Retinal pigment epithelial cell (primary cell): ENCODE results near the gene OPCML.

Source experiments
- DNase-seq: peaks from one replicate; pipeline ENCODE4 v3.0.0-alpha.2; 2010; ENCODE audit warnings: low read depth
- H3K4me3 ChIP-seq: 2 replicates; pipeline ENCODE4 v1.5.1; 2011; ENCODE audit warnings: mild to moderate bottlenecking, low read length, control low read depth, moderate library complexity
- TF ChIP-seq, protein P1 (sequence below): conservative IDR thresholded peaks from 2 replicates; pipeline ENCODE4 v1.5.1; 2011; ENCODE audit warnings: low read depth, low read length, control low read depth, inconsistent platforms

OPCML gene

DNA sequence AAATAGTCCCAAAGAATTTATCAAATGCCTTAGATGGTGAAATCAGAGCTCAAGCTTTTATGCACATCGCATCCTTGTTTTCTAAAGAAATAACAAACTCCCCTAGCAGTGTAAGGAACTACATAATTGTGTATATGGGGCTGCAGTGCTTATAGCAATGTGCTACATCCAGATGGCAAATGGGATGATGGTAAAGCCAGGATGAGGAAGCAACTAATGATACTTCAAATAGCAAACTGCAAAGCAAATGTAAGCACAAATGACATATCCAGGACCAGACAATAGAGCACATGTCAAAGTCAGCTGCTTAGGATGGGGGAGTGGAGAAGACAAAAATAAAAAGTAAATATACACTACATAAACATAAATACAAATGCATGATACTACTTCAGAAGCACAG, 425.9 kb downstream of the OPCML start:
- no peak for DNase-seq
- TF ChIP-seq, protein P1, sequence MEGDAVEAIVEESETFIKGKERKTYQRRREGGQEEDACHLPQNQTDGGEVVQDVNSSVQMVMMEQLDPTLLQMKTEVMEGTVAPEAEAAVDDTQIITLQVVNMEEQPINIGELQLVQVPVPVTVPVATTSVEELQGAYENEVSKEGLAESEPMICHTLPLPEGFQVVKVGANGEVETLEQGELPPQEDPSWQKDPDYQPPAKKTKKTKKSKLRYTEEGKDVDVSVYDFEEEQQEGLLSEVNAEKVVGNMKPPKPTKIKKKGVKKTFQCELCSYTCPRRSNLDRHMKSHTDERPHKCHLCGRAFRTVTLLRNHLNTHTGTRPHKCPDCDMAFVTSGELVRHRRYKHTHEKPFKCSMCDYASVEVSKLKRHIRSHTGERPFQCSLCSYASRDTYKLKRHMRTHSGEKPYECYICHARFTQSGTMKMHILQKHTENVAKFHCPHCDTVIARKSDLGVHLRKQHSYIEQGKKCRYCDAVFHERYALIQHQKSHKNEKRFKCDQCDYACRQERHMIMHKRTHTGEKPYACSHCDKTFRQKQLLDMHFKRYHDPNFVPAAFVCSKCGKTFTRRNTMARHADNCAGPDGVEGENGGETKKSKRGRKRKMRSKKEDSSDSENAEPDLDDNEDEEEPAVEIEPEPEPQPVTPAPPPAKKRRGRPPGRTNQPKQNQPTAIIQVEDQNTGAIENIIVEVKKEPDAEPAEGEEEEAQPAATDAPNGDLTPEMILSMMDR, result no peak

DNA sequence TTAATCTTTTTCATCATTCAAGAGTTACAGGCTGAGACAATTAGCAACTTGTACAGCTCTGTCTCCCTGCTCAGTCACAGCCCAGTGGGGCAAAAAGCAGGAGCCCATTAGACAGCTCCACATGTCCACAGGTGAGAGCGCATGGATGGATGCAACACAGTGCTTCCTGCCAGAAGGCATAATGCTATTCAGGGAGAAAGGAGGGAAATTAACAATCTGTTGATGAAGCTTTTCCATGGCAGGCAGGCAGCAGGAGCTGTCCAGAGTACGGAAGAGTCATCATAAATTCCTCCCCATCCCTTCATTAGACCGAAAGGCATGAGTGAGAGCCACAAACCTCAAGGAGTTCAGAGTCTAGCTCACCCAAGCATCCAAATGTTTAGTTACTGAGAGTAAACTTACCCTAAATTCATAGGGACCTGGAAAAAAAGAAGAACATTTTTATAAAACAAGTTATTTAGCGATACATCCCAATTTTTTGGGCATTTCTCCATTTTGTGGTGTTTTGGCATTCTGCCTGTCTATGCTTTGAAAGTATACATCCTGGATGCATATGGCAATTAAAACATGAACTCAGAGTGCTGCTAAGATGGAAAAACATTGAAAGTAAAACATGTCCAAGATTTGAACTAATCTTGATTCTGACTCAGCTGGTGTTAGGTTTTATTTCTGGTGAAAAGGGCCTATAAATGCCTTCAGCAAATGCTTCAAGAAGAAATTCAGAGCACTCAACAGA, 428.1 kb downstream of the OPCML start:
- TF ChIP-seq, protein P1, result no peak
- no peak for DNase-seq
- no peak overlapping the region for H3K4me3 ChIP-seq

More for the DNA sequence above, 425.9 kb downstream of the OPCML start:
- no peak overlapping the region for H3K4me3 ChIP-seq

DNA sequence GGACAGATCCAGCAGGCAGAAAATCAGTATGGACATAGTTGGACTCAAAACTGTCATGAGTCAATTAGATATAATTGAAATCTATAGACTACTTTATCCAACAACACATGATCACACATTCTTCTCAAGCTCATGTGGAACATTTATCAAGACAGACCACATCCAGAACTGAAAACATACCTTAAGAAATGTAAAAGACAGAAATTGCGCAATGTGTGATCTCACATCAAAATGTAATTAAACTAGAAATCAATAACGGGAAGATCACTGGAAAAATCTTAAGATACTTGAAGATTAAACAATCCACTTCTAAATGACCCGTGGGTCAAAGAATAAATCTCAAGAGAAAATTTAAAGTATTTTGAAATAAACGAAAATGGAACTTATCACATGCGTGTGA, 435.3 kb downstream of the OPCML start:
- no peak overlapping the region for H3K4me3 ChIP-seq
- DNase-seq, result no peak
- TF ChIP-seq, protein P1, result no peak

DNA sequence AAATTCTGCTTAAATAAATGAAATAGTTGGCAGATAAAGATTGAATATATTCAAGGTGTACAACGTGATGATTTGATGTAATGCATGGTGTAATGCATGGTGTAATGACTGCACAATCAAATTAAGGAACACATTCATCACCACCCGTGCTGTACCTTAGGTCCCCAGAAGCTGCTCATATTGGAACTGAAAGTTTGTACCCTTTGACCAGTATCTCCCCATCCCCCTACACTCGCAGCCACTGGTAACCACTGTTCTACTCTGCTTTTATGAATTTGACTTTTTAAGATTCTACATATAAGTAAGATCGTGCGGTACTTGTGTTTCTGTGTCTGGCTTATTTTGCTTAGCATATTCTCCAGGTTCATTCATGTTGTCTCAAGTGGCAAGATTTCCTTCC, 445.8 kb downstream of the OPCML start:
- TF ChIP-seq, protein P1, result no peak
- H3K4me3 ChIP-seq, result no peak overlapping the region
- DNase-seq, result no peak

DNA sequence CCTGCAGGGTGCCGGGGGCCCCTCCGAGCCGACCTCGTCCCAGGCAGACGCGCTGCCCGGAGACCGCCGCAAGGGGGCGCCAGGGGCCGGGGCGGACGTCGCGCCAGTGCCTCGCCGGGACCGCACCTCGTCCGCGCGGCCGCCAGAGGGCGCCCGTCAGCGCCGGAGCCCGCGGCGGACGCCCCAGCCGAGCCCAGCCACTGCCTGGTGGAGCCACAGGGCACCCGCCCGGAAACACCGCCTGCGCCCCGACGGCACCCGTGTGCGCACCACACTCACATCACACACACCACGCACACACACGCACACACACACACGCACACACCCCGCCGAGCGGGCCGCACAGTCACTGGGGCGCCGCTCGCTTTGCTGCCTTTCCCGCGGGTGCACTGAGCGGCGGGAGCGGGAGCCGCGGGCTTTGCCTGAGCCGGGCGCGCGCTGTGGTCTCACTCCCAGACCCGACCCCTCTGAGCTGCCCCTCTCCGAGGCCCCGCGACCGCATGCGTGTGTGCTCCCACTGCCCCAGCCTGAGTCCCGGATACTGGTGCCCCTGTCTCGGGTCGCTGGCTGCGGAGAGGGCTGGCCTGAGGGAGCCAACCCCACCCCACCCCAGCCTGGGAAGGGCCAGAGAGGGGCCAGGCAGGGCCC, 449.3 kb downstream of the OPCML start:
- H3K4me3 ChIP-seq, result peak overlapping the region; percentile 38
- peak; percentile 2 for DNase-seq
- TF ChIP-seq, protein P1, result peak; percentile 53

DNA sequence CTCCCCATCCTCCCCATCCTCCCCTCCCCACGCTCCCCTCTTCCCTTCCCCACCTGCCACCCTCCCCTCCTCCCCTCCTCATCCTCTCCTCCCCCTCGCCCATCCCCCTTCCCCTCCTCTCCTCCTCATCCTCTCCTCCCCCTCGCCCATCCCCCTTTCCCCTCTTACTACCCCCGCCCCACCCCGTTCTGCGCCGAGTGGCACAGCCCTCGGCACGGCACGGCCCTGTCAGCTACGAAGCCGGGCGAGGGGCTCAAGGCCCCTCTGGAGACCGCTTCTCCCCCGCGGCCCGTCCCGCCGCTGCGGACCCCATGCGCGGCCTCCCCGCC, 449.9 kb downstream of the OPCML start:
- TF ChIP-seq, protein P1, result no peak
- no peak for DNase-seq
- H3K4me3 ChIP-seq, result no peak overlapping the region
